ENCODE results near the gene TTF1.

Gene TTF1

GRCh38 chr9:132390966-132391365 lies 15.7 kb downstream of the TTF1 start:
- TF ChIP-seq GABPA (IDR thresholded peaks at IDR 0.05; ENCODE audit: low read depth) (no peak), POLR2AphosphoS5 (IDR thresholded peaks at IDR 0.05; ENCODE audit: low read depth) (no peak), SPI1 (IDR thresholded peaks at IDR 0.05; ENCODE audit: borderline replicate concordance, low read depth) (no peak)
- TF ChIP-seq, protein P1, sequence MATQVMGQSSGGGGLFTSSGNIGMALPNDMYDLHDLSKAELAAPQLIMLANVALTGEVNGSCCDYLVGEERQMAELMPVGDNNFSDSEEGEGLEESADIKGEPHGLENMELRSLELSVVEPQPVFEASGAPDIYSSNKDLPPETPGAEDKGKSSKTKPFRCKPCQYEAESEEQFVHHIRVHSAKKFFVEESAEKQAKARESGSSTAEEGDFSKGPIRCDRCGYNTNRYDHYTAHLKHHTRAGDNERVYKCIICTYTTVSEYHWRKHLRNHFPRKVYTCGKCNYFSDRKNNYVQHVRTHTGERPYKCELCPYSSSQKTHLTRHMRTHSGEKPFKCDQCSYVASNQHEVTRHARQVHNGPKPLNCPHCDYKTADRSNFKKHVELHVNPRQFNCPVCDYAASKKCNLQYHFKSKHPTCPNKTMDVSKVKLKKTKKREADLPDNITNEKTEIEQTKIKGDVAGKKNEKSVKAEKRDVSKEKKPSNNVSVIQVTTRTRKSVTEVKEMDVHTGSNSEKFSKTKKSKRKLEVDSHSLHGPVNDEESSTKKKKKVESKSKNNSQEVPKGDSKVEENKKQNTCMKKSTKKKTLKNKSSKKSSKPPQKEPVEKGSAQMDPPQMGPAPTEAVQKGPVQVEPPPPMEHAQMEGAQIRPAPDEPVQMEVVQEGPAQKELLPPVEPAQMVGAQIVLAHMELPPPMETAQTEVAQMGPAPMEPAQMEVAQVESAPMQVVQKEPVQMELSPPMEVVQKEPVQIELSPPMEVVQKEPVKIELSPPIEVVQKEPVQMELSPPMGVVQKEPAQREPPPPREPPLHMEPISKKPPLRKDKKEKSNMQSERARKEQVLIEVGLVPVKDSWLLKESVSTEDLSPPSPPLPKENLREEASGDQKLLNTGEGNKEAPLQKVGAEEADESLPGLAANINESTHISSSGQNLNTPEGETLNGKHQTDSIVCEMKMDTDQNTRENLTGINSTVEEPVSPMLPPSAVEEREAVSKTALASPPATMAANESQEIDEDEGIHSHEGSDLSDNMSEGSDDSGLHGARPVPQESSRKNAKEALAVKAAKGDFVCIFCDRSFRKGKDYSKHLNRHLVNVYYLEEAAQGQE (IDR thresholded peaks at IDR 0.05; ENCODE audit: insufficient replicate concordance, low read depth): no peak
- TF ChIP-seq, protein P2, sequence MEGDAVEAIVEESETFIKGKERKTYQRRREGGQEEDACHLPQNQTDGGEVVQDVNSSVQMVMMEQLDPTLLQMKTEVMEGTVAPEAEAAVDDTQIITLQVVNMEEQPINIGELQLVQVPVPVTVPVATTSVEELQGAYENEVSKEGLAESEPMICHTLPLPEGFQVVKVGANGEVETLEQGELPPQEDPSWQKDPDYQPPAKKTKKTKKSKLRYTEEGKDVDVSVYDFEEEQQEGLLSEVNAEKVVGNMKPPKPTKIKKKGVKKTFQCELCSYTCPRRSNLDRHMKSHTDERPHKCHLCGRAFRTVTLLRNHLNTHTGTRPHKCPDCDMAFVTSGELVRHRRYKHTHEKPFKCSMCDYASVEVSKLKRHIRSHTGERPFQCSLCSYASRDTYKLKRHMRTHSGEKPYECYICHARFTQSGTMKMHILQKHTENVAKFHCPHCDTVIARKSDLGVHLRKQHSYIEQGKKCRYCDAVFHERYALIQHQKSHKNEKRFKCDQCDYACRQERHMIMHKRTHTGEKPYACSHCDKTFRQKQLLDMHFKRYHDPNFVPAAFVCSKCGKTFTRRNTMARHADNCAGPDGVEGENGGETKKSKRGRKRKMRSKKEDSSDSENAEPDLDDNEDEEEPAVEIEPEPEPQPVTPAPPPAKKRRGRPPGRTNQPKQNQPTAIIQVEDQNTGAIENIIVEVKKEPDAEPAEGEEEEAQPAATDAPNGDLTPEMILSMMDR (IDR thresholded peaks at IDR 0.05; ENCODE audit: insufficient read depth, low read length): no peak
- Histone ChIP-seq H3K27ac (replicated peaks) (no peak overlapping the region), H3K27me3 (ENCODE audit: insufficient read depth, poor library complexity, severe bottlenecking) (no peaks in the 10 kb centered on the region), H3K4me3 (replicated peaks; ENCODE audit: insufficient read depth, low read length) (no peak overlapping the region)
- no peak for DNase-seq (ENCODE audit: low read depth in 1 of 2, low spot score in 1 of 2)

- no peak overlapping the region for H3K27ac ChIP-seq (replicated peaks)
- TF ChIP-seq, protein P2 (IDR thresholded peaks at IDR 0.05; ENCODE audit: insufficient read depth, low read length): no peak
- no peak for TF ChIP-seq SPI1 (IDR thresholded peaks at IDR 0.05; ENCODE audit: borderline replicate concordance, low read depth)
- no peak for TF ChIP-seq POLR2AphosphoS5 (IDR thresholded peaks at IDR 0.05; ENCODE audit: low read depth)
- TF ChIP-seq, protein P1 (IDR thresholded peaks at IDR 0.05; ENCODE audit: insufficient replicate concordance, low read depth): no peak
- no peak for TF ChIP-seq GABPA (IDR thresholded peaks at IDR 0.05; ENCODE audit: low read depth)
- no peaks in the 10 kb centered on the region for H3K27me3 ChIP-seq (ENCODE audit: insufficient read depth, poor library complexity, severe bottlenecking)
- no peak overlapping the region for H3K4me3 ChIP-seq (replicated peaks; ENCODE audit: insufficient read depth, low read length)
- no peak for DNase-seq (ENCODE audit: low read depth in 1 of 2, low spot score in 1 of 2)
These were observed 19.5 kb downstream of the TTF1 start for GRCh38 chr9:132387133-132387532.

GRCh38 chr9:132384376-132384775 lies 22.3 kb downstream of the TTF1 start:
- Histone ChIP-seq H3K27me3 (ENCODE audit: insufficient read depth, poor library complexity, severe bottlenecking) (no peaks in the 10 kb centered on the region), H3K4me3 (replicated peaks; ENCODE audit: insufficient read depth, low read length) (no peak overlapping the region), H3K27ac (replicated peaks) (no peak overlapping the region)
- DNase-seq (ENCODE audit: low read depth in 1 of 2, low spot score in 1 of 2): no peak
- no peak for TF ChIP-seq POLR2AphosphoS5 (IDR thresholded peaks at IDR 0.05; ENCODE audit: low read depth)
- no peak for TF ChIP-seq SPI1 (IDR thresholded peaks at IDR 0.05; ENCODE audit: borderline replicate concordance, low read depth)
- TF ChIP-seq, protein P1 (IDR thresholded peaks at IDR 0.05; ENCODE audit: insufficient replicate concordance, low read depth): no peak
- no peak for TF ChIP-seq GABPA (IDR thresholded peaks at IDR 0.05; ENCODE audit: low read depth)
- TF ChIP-seq, protein P2 (IDR thresholded peaks at IDR 0.05; ENCODE audit: insufficient read depth, low read length): no peak

Data from HL-60 (cell line).